Measurements from ENCODE around the gene CGN.

DNA sequence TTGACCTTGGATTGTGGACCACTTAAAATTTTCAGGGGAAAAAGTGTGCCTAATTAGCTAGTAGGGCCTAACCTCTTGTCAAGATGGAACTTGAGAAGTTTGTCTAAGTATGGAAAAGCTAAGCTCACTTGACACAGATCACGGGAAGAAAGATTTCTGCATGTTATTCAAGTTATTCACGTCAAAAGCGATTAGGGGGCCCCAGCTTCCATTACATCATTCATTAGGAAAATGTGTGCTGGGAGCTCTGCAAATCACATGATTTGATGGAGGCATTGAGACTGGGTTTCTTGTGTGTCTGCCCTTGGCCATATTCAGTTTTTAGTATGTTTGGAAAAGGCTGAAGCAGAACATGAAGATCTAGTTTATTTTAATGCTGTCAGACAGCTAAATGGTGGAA lies 36.4 kb upstream of the CGN start:
- no peak for TF ChIP-seq CTCF (IDR thresholded peaks at IDR 0.05 in 4 of 5, conservative IDR thresholded peaks at IDR 0.05 in 1 of 5)
- TF ChIP-seq POLR2A (IDR thresholded peaks at IDR 0.05) = no peak
